ENCODE measurements around the gene SRD5A2.

The SRD5A2 gene

DNA sequence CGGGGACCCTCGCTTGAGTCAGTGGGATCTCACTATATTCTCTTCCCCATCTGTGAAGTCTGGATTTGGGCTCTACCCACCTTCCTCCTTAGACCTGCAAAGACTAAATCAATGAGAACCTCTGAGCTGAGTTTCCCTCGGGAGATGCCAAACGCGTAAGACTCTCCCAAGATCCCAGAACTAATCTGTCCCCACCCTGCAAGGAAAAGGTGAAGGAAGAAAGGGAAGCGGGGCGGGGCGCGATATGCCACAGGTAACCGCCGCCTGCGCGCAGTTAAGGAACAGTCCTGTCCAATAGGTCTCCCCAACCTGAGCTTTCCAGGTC is 780 bp downstream of the SRD5A2 start:
- no peaks in the 10 kb centered on the region for H3K4me1 Mint-ChIP-seq
- no peaks in the 10 kb centered on the region for H3K36me3 Mint-ChIP-seq (ENCODE audit: low read depth)
- H3K9me3 Mint-ChIP-seq: peaks cover 18% of the 10 kb centered on the region
- peak overlapping the region in 1 of 3 experiments; percentile 7 for H3K4me3 Mint-ChIP-seq
- no peak for TF ChIP-seq CTCF (IDR thresholded peaks at IDR 0.05; ENCODE audit: unreplicated experiment in 3 of 3)
- H3K27ac Mint-ChIP-seq: no peak overlapping the region
- H3K27me3 Mint-ChIP-seq (ENCODE audit: low read depth): peaks cover 75% of the 10 kb centered on the region

DNA sequence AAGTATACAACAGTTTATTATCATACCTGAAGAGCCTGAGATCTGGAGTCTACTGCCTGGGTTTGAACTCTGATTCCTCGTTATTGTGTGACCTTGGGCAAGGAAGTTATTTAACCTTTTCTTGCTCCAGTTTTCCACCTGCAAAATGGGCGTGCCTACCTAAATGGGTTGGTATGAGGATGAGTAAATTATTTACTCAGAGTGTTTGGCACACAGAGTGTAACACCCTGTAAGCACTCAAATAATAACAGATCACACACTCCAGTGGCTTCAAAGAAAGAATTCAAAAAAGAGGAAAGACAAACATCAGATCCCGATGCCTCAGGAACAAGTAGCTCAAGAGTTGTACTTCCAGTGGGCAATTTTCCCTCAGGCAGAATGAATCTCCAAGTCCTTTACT is 2.4 kb downstream of the SRD5A2 start:
- no peak overlapping the region for H3K4me3 Mint-ChIP-seq
- peaks cover 64% of the 10 kb centered on the region for H3K27me3 Mint-ChIP-seq (ENCODE audit: low read depth)
- peaks cover 18% of the 10 kb centered on the region for H3K9me3 Mint-ChIP-seq
- no peak overlapping the region for H3K27ac Mint-ChIP-seq
- no peaks in the 10 kb centered on the region for H3K36me3 Mint-ChIP-seq (ENCODE audit: low read depth)
- no peak for TF ChIP-seq CTCF (IDR thresholded peaks at IDR 0.05; ENCODE audit: unreplicated experiment in 3 of 3)
- H3K4me1 Mint-ChIP-seq: no peaks in the 10 kb centered on the region

GRCh38 chr2:31577143-31577542 is 3.6 kb downstream of the SRD5A2 start:
- Mint-ChIP-seq H3K27me3 (ENCODE audit: low read depth) (peaks cover 58% of the 10 kb centered on the region), H3K4me1 (no peaks in the 10 kb centered on the region), H3K36me3 (ENCODE audit: low read depth) (no peaks in the 10 kb centered on the region), H3K27ac (no peak overlapping the region), H3K4me3 (no peak overlapping the region), H3K9me3 (peaks cover 14% of the 10 kb centered on the region)
- no peak for TF ChIP-seq CTCF (IDR thresholded peaks at IDR 0.05; ENCODE audit: unreplicated experiment in 3 of 3)

DNA sequence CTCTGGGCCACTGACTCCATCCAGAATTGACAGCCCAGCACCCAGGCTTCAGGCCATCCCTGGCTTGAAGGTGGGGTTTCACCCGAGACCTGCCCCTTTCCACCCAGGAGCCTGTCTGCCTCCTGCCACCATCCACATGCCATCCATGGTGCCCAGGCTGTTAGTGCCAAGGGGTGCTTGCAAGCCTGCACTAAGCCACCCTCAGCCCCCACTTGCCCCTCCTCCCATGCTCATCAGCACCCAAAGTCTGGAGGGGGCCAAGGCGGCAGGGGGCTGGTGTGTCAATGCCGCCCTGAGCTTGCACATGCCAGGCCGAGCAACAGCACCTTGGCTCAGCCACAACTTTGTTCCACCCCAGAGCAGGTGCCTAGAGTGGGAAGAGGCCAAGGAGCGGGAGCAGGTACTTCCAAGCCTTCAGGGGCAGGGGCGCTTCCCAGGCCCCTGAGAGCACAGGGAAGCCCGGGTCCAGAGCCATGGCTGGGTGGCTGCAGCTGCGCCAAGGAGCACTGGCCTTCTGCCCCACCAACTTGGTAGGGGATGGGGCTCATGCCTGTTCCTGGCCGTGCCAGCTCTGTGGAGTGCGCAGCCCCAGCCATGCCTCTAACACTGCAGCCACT is 12.0 kb downstream of the SRD5A2 start:
- TF ChIP-seq CTCF (IDR thresholded peaks at IDR 0.05; ENCODE audit: unreplicated experiment in 3 of 3): no peak

GRCh38 chr2:31567679-31568078 is 13.1 kb downstream of the SRD5A2 start:
- H3K36me3 Mint-ChIP-seq (ENCODE audit: low read depth): no peaks in the 10 kb centered on the region
- H3K27me3 Mint-ChIP-seq (ENCODE audit: low read depth): peaks cover 12% of the 10 kb centered on the region
- H3K4me1 Mint-ChIP-seq: no peaks in the 10 kb centered on the region
- H3K9me3 Mint-ChIP-seq: peaks cover 7% of the 10 kb centered on the region
- no peak overlapping the region for H3K27ac Mint-ChIP-seq
- H3K4me3 Mint-ChIP-seq: no peak overlapping the region
- TF ChIP-seq CTCF (IDR thresholded peaks at IDR 0.05; ENCODE audit: unreplicated experiment in 3 of 3): no peak

More for the DNA sequence above, 12.0 kb downstream of the SRD5A2 start:
- H3K4me3 Mint-ChIP-seq: no peak overlapping the region
- H3K4me1 Mint-ChIP-seq: no peaks in the 10 kb centered on the region
- H3K27ac Mint-ChIP-seq: no peak overlapping the region
- peaks cover 7% of the 10 kb centered on the region for H3K9me3 Mint-ChIP-seq
- H3K36me3 Mint-ChIP-seq (ENCODE audit: low read depth): no peaks in the 10 kb centered on the region
- H3K27me3 Mint-ChIP-seq (ENCODE audit: low read depth): peaks cover 16% of the 10 kb centered on the region

GRCh38 chr2:31563273-31563839 is 17.4 kb downstream of the SRD5A2 start:
- Mint-ChIP-seq H3K9me3 (no peaks in the 10 kb centered on the region), H3K36me3 (ENCODE audit: low read depth) (no peaks in the 10 kb centered on the region), H3K27ac (no peak overlapping the region), H3K27me3 (ENCODE audit: low read depth) (peaks cover 7% of the 10 kb centered on the region), H3K4me1 (no peaks in the 10 kb centered on the region), H3K4me3 (no peak overlapping the region)
- TF ChIP-seq CTCF (IDR thresholded peaks at IDR 0.05; ENCODE audit: unreplicated experiment in 3 of 3): no peak
